Skeletal muscle cell (primary cell): ENCODE data around the gene PLXDC2.
A peak's percentile ranks its signal among the peaks of the same experiment; 100 is the strongest.

Experiments
- DNase-seq: peaks from one replicate; pipeline ENCODE4 v3.0.0-alpha.2; 2010; ENCODE audit warnings: low read depth
- H3K4me3 ChIP-seq: 2 replicates; pipeline ENCODE4 v1.5.1; 2011; ENCODE audit warnings: low read depth, mild to moderate bottlenecking, control low read depth, low read length, moderate library complexity

Gene PLXDC2

DNA sequence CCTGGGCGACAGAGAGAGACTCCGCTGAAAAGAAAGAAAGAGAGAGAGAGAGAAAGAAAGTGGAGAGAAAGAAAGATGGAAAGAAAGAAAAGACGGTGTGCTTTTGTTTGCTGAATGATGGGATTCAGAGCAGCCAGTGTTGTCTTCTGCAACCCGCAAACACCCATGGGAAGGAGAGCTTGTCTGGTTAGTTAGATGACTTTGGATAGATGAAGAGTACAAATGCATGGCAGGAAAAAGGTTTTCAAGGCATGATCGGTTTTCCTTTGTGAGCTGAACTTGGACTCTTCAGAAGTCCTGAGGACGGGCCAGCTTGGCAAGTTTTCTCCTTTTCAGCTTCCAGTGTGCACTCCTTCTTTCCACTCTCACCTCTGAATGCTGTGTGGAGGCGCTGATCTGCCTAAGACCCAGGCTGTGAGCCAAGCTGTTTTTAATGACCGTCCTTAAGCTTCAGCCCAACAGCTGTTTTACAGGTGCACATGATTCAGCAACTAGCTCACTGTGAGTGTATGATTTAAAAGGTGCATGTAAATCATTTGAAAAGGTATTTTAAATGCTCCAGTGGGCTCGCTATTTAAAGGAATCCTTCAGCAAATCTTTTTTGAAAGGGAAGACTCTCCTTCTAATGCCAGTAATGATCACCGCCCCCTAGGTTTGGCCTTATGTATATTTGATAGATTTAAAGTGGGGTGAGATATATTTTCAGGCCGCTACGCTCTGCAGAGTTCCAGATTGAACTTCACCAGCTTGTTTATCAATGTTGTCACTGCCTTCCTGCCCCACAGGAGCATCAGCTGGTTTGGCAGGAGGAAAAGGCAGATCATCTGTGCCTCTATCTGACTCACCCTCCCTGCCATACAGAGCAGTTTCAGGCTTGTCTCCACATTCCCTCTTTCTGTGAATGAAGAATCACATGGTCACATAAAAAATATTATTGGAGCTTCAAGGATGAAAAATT lies 115.0 kb downstream of the PLXDC2 start:
- no peak overlapping the region for H3K4me3 ChIP-seq
- peak; percentile 39 for DNase-seq

DNA sequence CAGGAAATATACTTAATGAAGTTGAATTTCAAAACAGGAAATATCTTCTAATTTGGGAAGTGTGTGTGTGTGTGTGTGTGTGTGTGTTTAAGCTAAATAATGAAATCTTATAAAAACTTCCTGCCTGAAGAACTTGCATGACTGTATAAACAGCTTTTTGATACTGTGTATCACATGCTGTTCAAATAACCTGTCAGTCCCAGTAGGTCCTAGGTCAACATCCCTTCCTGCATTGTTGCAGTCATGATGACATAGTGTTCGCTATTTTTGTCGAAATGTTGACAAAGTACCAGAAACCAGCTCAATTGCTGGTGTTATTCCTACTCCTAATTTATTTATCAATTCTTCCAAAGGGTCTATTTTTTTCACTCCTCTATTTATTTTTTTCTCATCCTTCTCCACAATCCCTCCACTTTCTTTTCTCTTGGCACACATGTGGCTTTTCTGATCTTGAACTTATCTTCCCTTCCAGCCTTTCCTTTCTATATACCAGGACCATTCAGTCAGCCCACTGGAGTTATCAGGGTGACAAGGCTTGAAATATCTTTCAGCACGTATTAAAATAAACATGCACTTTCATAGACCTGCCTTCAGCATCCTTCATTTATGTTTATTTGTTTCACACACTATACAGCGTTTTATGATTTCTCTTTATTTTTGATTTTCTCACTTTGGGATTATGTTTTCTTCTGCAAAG lies 115.8 kb downstream of the PLXDC2 start:
- H3K4me3 ChIP-seq, result no peak overlapping the region
- DNase-seq, result no peak

GRCh38 chr10:19932806-19933371 lies 116.7 kb downstream of the PLXDC2 start:
- H3K4me3 ChIP-seq, result no peak overlapping the region
- DNase-seq, result no peak

DNA sequence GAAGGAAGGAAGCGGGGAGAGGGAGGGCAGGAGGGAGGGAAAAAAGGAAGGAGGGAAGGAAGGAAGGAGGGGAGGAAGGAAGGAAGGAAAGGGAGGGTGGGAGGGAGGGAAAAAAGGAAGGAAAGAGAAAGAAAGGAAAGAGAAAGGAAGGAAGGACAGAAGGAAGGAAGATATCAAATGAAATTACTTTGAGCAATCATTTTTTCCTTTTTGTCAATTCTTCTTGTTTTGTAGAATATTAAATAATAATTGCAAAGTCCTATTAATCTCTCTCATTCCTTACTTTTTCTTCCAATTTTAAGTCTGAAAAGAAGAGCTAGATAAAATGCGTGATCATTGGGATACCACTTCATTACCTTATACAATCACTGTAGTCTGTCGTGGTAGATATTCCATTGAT lies 117.5 kb downstream of the PLXDC2 start:
- no peak overlapping the region for H3K4me3 ChIP-seq
- no peak for DNase-seq

GRCh38 chr10:19935176-19935575 lies 118.9 kb downstream of the PLXDC2 start:
- DNase-seq, result no peak
- H3K4me3 ChIP-seq, result no peak overlapping the region

DNA sequence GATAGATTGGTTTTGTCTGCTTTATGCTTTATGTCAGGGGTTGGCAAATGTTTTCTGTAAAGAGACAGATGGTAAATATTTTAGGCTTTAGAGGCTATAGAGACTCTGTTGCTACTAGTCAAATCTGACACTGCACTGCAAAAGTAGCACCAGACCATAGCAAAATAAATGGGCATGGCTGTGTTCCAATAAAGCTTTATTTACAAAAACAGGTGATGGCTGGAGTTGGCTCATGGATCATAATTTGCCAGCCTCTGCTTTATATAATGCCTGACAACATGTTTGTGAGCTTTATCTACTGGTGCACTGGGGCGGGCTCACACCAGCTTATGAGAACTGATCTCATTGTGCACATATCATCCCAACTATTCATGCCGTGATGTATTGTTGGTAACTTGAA lies 120.1 kb downstream of the PLXDC2 start:
- no peak overlapping the region for H3K4me3 ChIP-seq
- no peak for DNase-seq

GRCh38 chr10:19937989-19938388 lies 121.8 kb downstream of the PLXDC2 start:
- no peak for DNase-seq
- no peak overlapping the region for H3K4me3 ChIP-seq

DNA sequence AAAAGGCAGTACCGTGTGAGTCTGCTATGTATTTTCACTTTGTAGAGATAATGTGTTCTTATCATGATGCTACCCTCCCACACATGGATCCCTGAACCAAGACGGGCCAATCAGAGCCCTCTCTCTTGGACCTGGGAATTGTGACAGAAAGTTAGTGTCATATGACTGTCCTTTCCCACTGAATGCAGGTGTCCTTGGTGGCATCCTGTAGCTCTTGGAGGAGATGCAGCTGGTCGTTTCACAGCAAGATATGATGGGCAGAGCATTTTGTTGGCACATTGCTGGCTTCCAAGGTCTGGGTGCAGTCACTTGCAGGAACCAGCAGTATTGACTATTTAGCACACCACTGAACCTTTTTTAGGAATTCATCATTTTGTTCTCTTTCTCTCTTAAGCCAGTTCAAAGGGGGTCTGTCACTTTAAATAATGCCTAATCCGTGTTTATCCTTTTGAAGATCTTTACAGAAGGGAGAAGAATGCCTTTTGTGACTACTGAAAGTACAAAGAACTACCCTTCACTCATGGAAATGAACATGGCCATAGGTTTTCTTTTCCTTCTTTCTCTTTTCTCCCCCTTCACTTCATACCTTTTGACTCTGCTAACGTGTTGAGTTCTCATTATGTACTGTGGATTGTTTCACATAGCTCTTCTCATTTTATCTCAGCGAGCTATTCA lies 125.1 kb downstream of the PLXDC2 start:
- H3K4me3 ChIP-seq, result no peak overlapping the region
- no peak for DNase-seq

DNA sequence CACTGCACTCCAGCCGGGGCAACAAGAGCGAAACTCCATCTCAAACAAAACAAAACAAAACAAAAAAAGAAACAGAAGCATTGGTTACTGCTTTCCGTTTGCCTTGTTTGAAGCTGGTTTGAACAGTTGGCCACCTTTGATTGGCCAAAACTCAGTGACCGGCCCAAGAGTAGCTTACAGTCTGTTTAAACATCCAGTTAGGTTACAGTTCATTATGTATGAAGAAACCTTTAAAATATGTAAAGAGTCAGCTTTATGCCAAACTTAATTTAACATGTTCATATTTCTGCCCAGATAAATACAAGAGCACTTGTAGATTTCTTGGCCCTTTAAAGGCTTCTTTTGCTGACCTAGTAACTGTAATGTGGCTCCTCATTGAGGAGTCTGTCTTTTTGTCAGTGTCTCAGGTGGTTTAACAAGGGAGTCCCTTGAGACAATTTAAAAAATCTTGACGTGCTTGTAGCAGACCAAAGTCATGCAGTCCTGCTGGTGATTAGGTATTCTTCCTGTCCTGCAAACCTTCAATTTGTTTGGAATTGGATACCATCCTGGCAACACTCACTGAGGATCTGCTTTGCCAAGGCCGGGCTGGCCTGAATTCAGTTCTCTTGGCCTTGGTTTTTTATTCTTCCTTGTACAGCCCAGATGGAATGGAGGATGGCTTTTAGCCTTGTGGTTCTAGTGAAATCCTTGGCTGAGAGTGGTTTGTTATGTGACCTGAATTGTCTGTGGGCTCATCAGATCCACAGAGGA lies 128.9 kb downstream of the PLXDC2 start:
- no peak for DNase-seq
- no peak overlapping the region for H3K4me3 ChIP-seq

DNA sequence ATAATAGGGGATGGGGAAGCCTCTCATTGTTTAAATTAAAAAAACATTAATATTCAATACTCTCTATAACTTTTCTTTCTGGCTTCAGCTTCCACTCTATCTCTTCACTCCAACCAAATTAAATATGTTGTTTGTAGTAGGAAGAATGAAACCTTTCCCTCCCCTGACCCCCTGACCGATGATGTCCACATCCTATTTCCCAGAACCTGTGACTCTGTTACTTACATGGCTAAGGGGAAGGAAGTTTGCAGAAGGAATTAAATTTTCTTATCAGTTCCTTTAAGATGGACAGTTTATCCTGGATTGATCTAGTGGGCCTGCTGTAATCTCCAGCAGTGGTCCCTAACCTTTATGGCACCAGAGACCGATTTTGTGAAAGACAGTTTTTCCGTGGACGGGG lies 130.0 kb downstream of the PLXDC2 start:
- DNase-seq, result no peak
- no peak overlapping the region for H3K4me3 ChIP-seq

- DNase-seq, result no peak
- no peak overlapping the region for H3K4me3 ChIP-seq
Observed at GRCh38 chr10:19946791-19947190, 130.6 kb downstream of the PLXDC2 start.

DNA sequence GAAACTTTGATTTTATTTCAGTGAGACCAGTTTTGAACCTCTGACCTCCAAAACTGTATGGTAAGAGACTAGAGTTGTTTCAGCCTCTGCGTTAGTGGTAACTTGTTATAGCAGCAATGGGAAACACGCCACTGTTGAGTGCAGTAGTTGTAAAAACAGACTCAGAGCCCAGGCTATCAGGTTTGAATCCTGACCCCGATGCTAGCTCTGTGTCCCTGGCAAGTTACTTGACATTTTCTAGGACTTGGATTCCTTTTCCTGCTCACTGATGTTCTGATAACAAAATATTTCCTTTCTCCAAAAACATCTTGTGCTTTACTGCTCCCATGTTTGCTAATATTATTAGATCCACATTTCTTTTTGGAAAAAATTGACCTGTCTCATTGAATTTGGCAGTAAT lies 131.0 kb downstream of the PLXDC2 start:
- no peak overlapping the region for H3K4me3 ChIP-seq
- DNase-seq, result no peak

DNA sequence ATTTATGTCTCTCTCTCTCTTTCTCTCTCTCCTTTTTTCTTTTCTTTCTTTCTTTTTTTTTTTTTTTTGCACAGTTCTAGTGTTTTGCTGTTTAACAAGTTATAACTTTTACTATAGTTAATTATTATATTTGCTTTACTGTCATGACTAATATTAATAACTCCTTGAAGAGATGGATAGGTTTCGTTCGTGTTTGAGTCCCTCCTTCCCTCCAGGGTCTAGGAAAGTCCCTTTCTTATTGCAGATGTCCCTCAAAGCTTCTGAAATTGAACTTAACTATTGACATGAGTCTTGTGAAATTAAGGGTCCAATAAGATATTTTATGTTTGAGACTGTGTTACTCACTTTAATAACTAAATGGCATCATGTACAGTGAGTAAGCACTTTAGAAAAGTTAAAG lies 131.4 kb downstream of the PLXDC2 start:
- DNase-seq, result no peak
- no peak overlapping the region for H3K4me3 ChIP-seq

- no peak for DNase-seq
- H3K4me3 ChIP-seq, result no peak overlapping the region
Observed at GRCh38 chr10:19952224-19953010, 136.2 kb downstream of the PLXDC2 start.

DNA sequence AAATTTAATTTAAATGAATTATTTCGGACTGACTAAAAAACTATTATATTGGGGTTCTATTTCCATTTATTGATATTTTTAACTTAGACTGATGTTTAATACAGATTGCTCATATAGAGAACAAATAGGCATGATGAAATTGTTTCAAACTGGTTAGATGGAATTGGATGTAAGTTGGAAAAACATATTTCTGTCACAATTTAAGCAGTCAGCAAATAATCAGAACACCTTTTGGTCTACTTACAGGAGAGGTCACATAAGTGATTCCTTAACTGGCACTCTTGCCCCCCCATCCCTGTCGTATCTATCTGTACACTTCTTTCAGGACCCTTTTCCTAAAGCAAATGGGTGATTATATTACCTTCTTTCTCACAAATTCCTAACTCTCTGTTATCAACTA lies 138.4 kb downstream of the PLXDC2 start:
- H3K4me3 ChIP-seq, result no peak overlapping the region
- no peak for DNase-seq

- H3K4me3 ChIP-seq, result no peak overlapping the region
- DNase-seq, result no peak
Observed at GRCh38 chr10:19956516-19957032, 140.3 kb downstream of the PLXDC2 start.

- no peak overlapping the region for H3K4me3 ChIP-seq
- DNase-seq, result no peak
Observed at GRCh38 chr10:19958787-19959186, 142.6 kb downstream of the PLXDC2 start.
